IMR-90 (cell line): ENCODE results near the gene PLIN4. TPM values are rescaled to one million over a fixed set of nuclear protein-coding genes. Genes with fewer than 3 reads are reported as not detected.

Source experiments
- ATAC-seq: fragments of 200-7000 bp; cut with Tn5 transposase; 2 replicates; pipeline ENCODE4 v1.9.1; 2020; ENCODE audit warnings: low read depth, mild to moderate bottlenecking, moderate library complexity
- BruUV-seq: library from RNA; stranded (reverse); fragments of 400-500 nt; replicated peaks from 2 replicates; lab custom pipeline; 2021; lab: Mats Ljungman, UMichigan
- CTCF ChIA-PET: fragments of 300-600 bp; formaldehyde crosslinking; extraction: SDS; loops from one replicate; lab custom pipeline; 2021; ENCODE audit warnings: antibody characterized with exemption; lab: Yijun Ruan, JAX
- POLR2A ChIA-PET: fragments of 300-600 bp; sonication (Branson Sonifier 250); formaldehyde crosslinking; loops from one replicate; lab custom pipeline; 2022; ENCODE audit warnings: antibody characterized with exemption; ENCODE audit not compliant: unreplicated experiment; lab: Charles Lee
- DNase-seq: peaks from one replicate; pipeline ENCODE4 v3.0.0; 2013
- H2AFZ ChIP-seq: replicated peaks from 2 replicates; pipeline ENCODE3; 2013; ENCODE audit warnings: low read length, mild to moderate bottlenecking; ENCODE audit not compliant: poor library complexity
- H2AK5ac ChIP-seq: 2 replicates; pipeline ENCODE4 v1.6.1; 2013; ENCODE audit warnings: low read depth, low read length, inconsistent platforms
- H2AK9ac ChIP-seq: replicated peaks from 2 replicates; pipeline ENCODE3; 2013; ENCODE audit warnings: mild to moderate bottlenecking, low read depth, low read length, moderate library complexity; ENCODE audit not compliant: poor library complexity
- H2BK120ac ChIP-seq: 2 replicates; pipeline ENCODE4 v1.6.1; 2013; ENCODE audit warnings: low read depth, low read length, inconsistent platforms
- H2BK15ac ChIP-seq: 3 replicates; pipeline ENCODE4 v1.6.1; 2013; ENCODE audit warnings: low read depth, low read length, inconsistent platforms
- H2BK20ac ChIP-seq: 2 replicates; pipeline ENCODE4 v1.6.1; 2013; ENCODE audit warnings: low read depth, mild to moderate bottlenecking, inconsistent platforms, low read length, moderate library complexity
- H2BK5ac ChIP-seq: 2 replicates; pipeline ENCODE4 v1.6.1; 2013; ENCODE audit warnings: mild to moderate bottlenecking, low read depth, low read length, inconsistent platforms; ENCODE audit not compliant: poor library complexity, severe bottlenecking
- H3K14ac ChIP-seq: replicated peaks from 2 replicates; pipeline ENCODE4 v1.6.1; 2013; ENCODE audit warnings: low read depth, low read length, inconsistent platforms
- H3K18ac ChIP-seq: 2 replicates; pipeline ENCODE4 v1.6.1; 2013; ENCODE audit warnings: low read depth, low read length, control low read depth
- H3K23ac ChIP-seq: 2 replicates; pipeline ENCODE4 v1.6.1; 2013; ENCODE audit warnings: low read depth, low read length, inconsistent platforms
- H3K27ac ChIP-seq: 2 replicates; pipeline ENCODE4 v1.5.1; 2013; ENCODE audit warnings: mild to moderate bottlenecking, control low read depth, low read length; ENCODE audit not compliant: insufficient read depth
- H3K27me3 ChIP-seq: 2 replicates; pipeline ENCODE4 v1.6.1; 2013; ENCODE audit warnings: low read length; ENCODE audit not compliant: control insufficient read depth, insufficient read depth
- H3K36me3 ChIP-seq: 2 replicates; pipeline ENCODE4 v1.6.1; 2013; ENCODE audit warnings: low read length, mixed read lengths; ENCODE audit not compliant: control insufficient read depth, insufficient read depth
- H3K4ac ChIP-seq: 2 replicates; pipeline ENCODE4 v1.6.1; 2013; ENCODE audit warnings: low read depth, low read length, inconsistent platforms
- H3K4me1 ChIP-seq: 2 replicates; pipeline ENCODE4 v1.6.1; 2013; ENCODE audit warnings: low read length, mixed read lengths; ENCODE audit not compliant: control insufficient read depth, insufficient read depth
- H3K4me2 ChIP-seq: 2 replicates; pipeline ENCODE4 v1.6.1; 2013; ENCODE audit warnings: low read depth, mild to moderate bottlenecking, control low read depth, low read length, moderate library complexity
- H3K4me3 ChIP-seq: 2 replicates; pipeline ENCODE4 v1.5.1; 2013; ENCODE audit warnings: low read depth, mild to moderate bottlenecking, control low read depth, low read length, moderate library complexity; ENCODE audit not compliant: insufficient read depth
- H3K56ac ChIP-seq: 2 replicates; pipeline ENCODE4 v1.6.1; 2013; ENCODE audit warnings: low read length, inconsistent platforms; ENCODE audit not compliant: insufficient read depth; ENCODE audit errors: extremely low read depth
- H3K79me1 ChIP-seq, 2 experiments: 2 replicates each; pipeline ENCODE4 v1.6.1; 2013; ENCODE audit warnings: low read length in 2 of 2, inconsistent platforms in 1 of 2, low read depth in 1 of 2
- H3K9ac ChIP-seq: 2 replicates; pipeline ENCODE4 v1.6.1; 2013; ENCODE audit warnings: low read depth, low read length, control low read depth
- H3K9me1 ChIP-seq: 2 replicates; pipeline ENCODE4 v1.6.1; 2013; ENCODE audit warnings: low read length, inconsistent platforms; ENCODE audit not compliant: insufficient read depth
- H3K9me3 ChIP-seq: 2 replicates; pipeline ENCODE4 v1.6.1; 2013; ENCODE audit warnings: low read length; ENCODE audit not compliant: control insufficient read depth, insufficient read depth
- H4K20me1 ChIP-seq: 2 replicates; pipeline ENCODE4 v1.6.1; 2013; ENCODE audit warnings: low read length, inconsistent platforms; ENCODE audit not compliant: insufficient read depth
- H4K5ac ChIP-seq: 2 replicates; pipeline ENCODE4 v1.6.1; 2013; ENCODE audit warnings: mild to moderate bottlenecking, low read depth, low read length, control low read depth
- H4K8ac ChIP-seq, 2 experiments: 2 replicates each; pipeline ENCODE4 v1.6.1; 2013; ENCODE audit warnings: low read depth in 2 of 2, low read length in 2 of 2, control low read depth in 1 of 2, inconsistent platforms in 1 of 2
- H4K91ac ChIP-seq: 2 replicates; pipeline ENCODE4 v1.6.1; 2013; ENCODE audit warnings: low read depth, low read length, inconsistent platforms; ENCODE audit not compliant: insufficient read depth
- ELK1 ChIP-seq: fragments of 150-350 bp; IDR thresholded peaks from 2 replicates; pipeline ENCODE4 v1.6.1; 2016; ENCODE audit warnings: low read depth, mild to moderate bottlenecking, low read length, moderate library complexity, borderline replicate concordance
- FOS ChIP-seq: fragments of 150-350 bp; IDR thresholded peaks from 2 replicates; pipeline ENCODE4 v1.6.1; 2016; ENCODE audit warnings: low read depth, low read length
- NFE2L2 ChIP-seq: fragments of 150-350 bp; IDR thresholded peaks from 2 replicates; pipeline ENCODE4 v1.6.1; 2016; ENCODE audit warnings: low read depth, mild to moderate bottlenecking, low read length
- RFX5 ChIP-seq: IDR thresholded peaks from 2 replicates; pipeline ENCODE4 v1.8.0; 2012; ENCODE audit warnings: low read depth, mild to moderate bottlenecking, low read length, moderate library complexity
- SMC3 ChIP-seq: fragments of 150-350 bp; IDR thresholded peaks from 2 replicates; pipeline ENCODE4 v1.6.1; 2016; ENCODE audit warnings: low read depth, mild to moderate bottlenecking, antibody characterized with exemption, low read length, moderate library complexity
- WGBS, 2 experiments: methylation state at CpG; one replicate each; pipeline versions ENCODE4 v1.1.5 to v1.1.7; 2013; ENCODE audit warnings: missing lambda C conversion rate in 2 of 2; ENCODE audit not compliant: insufficient read length in 1 of 2; ENCODE audit errors: extremely low coverage in 2 of 2; 5-methylcytosine and 5-hydroxymethylcytosine counted together
- dilution Hi-C: fragments of 300-500 bp; cut with HindIII; formaldehyde crosslinking; loops from one replicate; pipeline ENCODE4 v1.14.3; 2018; ENCODE audit warnings: low sequenced_read_pairs; ENCODE audit not compliant: unreplicated experiment
- in situ Hi-C: fragments of 300-500 bp; cut with MboI; formaldehyde crosslinking; loops from 3 replicates; pipeline ENCODE4 v1.14.3; 2019; ENCODE audit warnings: low sequenced_read_pairs, inconsistent platforms, mixed read lengths
- intact Hi-C: fragments of 100-400 bp; cut with micrococcal nuclease; formaldehyde crosslinking; loops from 2 replicates; pipeline ENCODE4 v1.10.0; 2022
- polyA plus RNA-seq, 3 experiments: library from polyadenylated mRNA; depleted of rRNA; stranded (reverse); fragments of >200 nt; gene quantifications; 2 replicates each; pipeline ENCODE4 v1.2.3, GENCODE V29; 2012; ENCODE audit warnings: low replicate concordance in 1 of 3
- total RNA-seq: library from RNA; depleted of rRNA; stranded (reverse); fragments of >200 nt; gene quantifications from 2 replicates; pipeline ENCODE4 v1.2.3, GENCODE V29; 2012

Gene PLIN4
- total and polyA plus RNA-seq, 2 of the 4 experiments (the other 2 are of a cell fraction), result under 0.01 to 0.09 TPM

- Histone ChIP-seq H3K14ac (no peak overlapping the region), H2AK9ac (peak overlapping the region; percentile 21), H4K20me1 (no peaks in the 10 kb centered on the region), H2BK15ac (no peak overlapping the region), H3K9ac (no peak overlapping the region), H4K91ac (no peak overlapping the region), H3K36me3 (peaks cover 41% of the 10 kb centered on the region), H2AK5ac (no peak overlapping the region), H3K9me3 (no peaks in the 10 kb centered on the region), H3K4me1 (peaks cover 4% of the 10 kb centered on the region), H3K27ac (no peak overlapping the region), H2BK20ac (no peak overlapping the region), H2AFZ (peak overlapping the region; percentile 34), H3K79me1 (peaks cover 0 to 8% of the 10 kb centered on the region in 2 experiments; a peak in 1 of 4 replicates), H3K23ac (no peak overlapping the region), H3K18ac (no peak overlapping the region), H3K9me1 (peaks cover 8% of the 10 kb centered on the region; the same call in 1 of the 2 replicates), H2BK120ac (no peak overlapping the region), H3K4ac (no peak overlapping the region), H3K27me3 (no peaks in the 10 kb centered on the region), H3K56ac (no peak overlapping the region), H3K4me2 (no peak overlapping the region), H4K5ac (no peak overlapping the region), H3K4me3 (no peak overlapping the region), H4K8ac (no peak overlapping the region), H2BK5ac (no peak overlapping the region)
- POLR2A ChIA-PET, result no interaction called here
- ATAC-seq, result no peak; the same call in 1 of the 2 replicates
- dilution Hi-C loops, result no loop called here
- TF ChIP-seq NFE2L2 (no peak), SMC3 (no peak), RFX5 (no peak), ELK1 (no peak), FOS (no peak)
- in situ Hi-C loops, result no loop called here
- BruUV-seq, result no TSS peak
- 94% methylated on average over 16 of the region's 34 CpGs; no CpG with 5 or more reads in 1 of the 2 experiments for WGBS, 2 experiments
- intact Hi-C loops, result no loop called here
- no peak for DNase-seq
- CTCF ChIA-PET, result no interaction called here
These were observed 12.5 kb downstream of the PLIN4 start for GRCh38 chr19:4505570-4506448.
